ENCODE results near the gene PIP5K1B. TPM values are rescaled to one million over a fixed set of nuclear protein-coding genes. Genes with fewer than 3 reads are reported as not detected.

PIP5K1B gene
- total RNA-seq, 1 experiment from 2014 or later, result 0.36 TPM

DNA sequence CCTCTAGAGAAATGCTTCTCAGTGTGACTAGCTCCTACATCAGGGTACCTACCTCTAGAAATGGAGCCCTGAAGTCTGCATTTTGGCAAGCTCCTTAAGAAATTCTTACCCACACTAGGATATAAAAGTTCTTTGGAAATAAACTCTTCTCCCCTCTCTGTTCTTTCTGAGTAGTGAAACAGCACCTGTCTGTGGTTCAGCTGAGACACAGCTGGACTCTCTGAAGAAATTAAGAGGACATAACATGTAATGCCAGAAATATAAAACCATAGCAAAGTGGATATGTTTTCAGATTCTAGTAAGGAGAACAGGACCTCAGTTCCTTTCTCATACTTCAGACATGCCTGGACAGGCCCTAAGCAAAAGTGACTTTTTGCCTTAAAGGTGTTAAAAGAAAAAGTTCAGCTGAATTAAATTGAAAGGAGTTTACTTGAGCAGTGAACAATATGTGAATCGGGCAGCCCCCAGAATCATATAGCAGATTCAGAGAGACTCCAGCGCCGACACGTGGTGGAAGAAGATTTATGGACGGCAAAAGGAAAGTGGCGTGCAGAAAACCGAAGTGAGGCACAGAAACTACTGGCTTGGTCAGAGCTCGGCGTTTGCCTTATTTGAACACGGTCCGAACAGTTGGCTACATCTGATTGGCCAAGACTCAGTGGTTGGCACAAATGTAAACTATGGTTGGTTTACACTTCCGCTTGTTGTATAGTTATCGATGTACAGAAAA lies 244.4 kb downstream of the PIP5K1B start:
- peak; percentile 51 to 80 for DNase-seq
- H3K4me1 ChIP-seq, result peaks cover 15% of the 10 kb centered on the region
- peak overlapping the region; percentile 11; the same call in 1 of the 2 replicates for H3K4me3 ChIP-seq

GRCh38 chr9:68950188-68950587 lies 245.1 kb downstream of the PIP5K1B start:
- Histone ChIP-seq H3K27me3 (peaks cover 4% of the 10 kb centered on the region; the same call in 1 of the 2 replicates), H3K36me3 (no peaks in the 10 kb centered on the region), H3K27ac (no peak overlapping the region), H3K4me3 (no peak overlapping the region), H3K4me1 (peaks cover 18% of the 10 kb centered on the region), H3K9me3 (replicated peaks) (no peaks in the 10 kb centered on the region)
- no peak for DNase-seq

More for the DNA sequence above, 244.4 kb downstream of the PIP5K1B start:
- no peak overlapping the region for H3K27ac ChIP-seq
- no peaks in the 10 kb centered on the region for H3K9me3 ChIP-seq (replicated peaks)
- H3K27me3 ChIP-seq, result peaks cover 4% of the 10 kb centered on the region; the same call in 1 of the 2 replicates
- H3K36me3 ChIP-seq, result no peaks in the 10 kb centered on the region

DNA sequence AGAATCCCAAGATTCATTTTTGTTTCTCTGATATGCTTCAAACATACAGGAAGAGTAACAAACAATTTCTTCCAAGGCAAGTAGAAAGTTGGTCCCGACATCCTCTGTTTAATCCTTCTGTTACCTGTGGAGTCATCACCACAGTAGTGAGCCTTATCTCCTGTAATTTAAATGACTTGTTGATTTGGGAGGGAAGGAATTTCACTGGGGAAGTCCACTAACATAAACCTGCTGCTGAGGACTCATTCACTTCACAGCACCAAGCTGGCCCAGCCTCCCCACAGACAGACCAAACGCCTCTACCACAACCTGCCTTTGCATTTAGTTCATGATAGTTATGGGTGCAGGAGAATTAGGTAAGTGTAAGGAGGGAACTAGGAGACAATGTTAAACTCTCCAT lies 245.6 kb downstream of the PIP5K1B start:
- DNase-seq, result no peak
- H3K4me3 ChIP-seq, result no peak overlapping the region
- peaks cover 23% of the 10 kb centered on the region for H3K4me1 ChIP-seq
- no peaks in the 10 kb centered on the region for H3K9me3 ChIP-seq (replicated peaks)
- no peaks in the 10 kb centered on the region for H3K36me3 ChIP-seq
- no peak overlapping the region for H3K27ac ChIP-seq
- H3K27me3 ChIP-seq, result peaks cover 4% of the 10 kb centered on the region; the same call in 1 of the 2 replicates

GRCh38 chr9:68951879-68952659 lies 247.0 kb downstream of the PIP5K1B start:
- DNase-seq, result no peak
- Histone ChIP-seq H3K27ac (no peak overlapping the region), H3K4me1 (peaks cover 25% of the 10 kb centered on the region), H3K27me3 (peaks cover 4% of the 10 kb centered on the region; the same call in 1 of the 2 replicates), H3K4me3 (no peak overlapping the region), H3K36me3 (no peaks in the 10 kb centered on the region), H3K9me3 (replicated peaks) (no peaks in the 10 kb centered on the region)

DNA sequence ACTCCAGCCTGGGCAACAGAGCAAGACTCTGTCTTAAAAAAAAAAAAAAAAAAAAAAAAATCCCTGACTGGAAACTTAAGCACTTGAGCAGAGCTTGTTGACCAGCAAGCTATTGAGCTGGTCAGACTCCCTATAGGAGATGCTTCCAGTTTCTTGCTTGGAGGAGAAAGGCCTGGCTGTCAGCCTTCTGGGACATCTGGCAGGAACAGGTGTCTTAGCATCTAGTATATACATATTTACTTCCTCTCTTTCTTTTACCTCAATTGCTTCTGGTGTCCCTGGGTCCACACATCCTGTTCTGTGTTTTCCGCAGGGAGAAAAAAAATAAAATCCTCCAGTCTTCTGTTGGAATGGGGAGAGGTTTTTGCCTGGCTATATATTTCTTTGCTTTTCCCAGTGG lies 248.7 kb downstream of the PIP5K1B start:
- H3K4me3 ChIP-seq, result no peak overlapping the region
- H3K27ac ChIP-seq, result no peak overlapping the region
- DNase-seq, result peak in 1 of 2 experiments; percentile 30
- no peaks in the 10 kb centered on the region for H3K36me3 ChIP-seq
- peaks cover 4% of the 10 kb centered on the region; the same call in 1 of the 2 replicates for H3K27me3 ChIP-seq
- no peaks in the 10 kb centered on the region for H3K9me3 ChIP-seq (replicated peaks)
- peaks cover 24% of the 10 kb centered on the region for H3K4me1 ChIP-seq

GRCh38 chr9:68955330-68955729 lies 250.3 kb downstream of the PIP5K1B start:
- Histone ChIP-seq H3K36me3 (no peaks in the 10 kb centered on the region), H3K4me3 (no peak overlapping the region), H3K9me3 (replicated peaks) (no peaks in the 10 kb centered on the region), H3K27ac (no peak overlapping the region), H3K4me1 (peaks cover 10% of the 10 kb centered on the region), H3K27me3 (peaks cover 1% of the 10 kb centered on the region; the same call in 1 of the 2 replicates)
- DNase-seq, result peak in 1 of 2 experiments; percentile 72

GRCh38 chr9:68957479-68957878 lies 252.4 kb downstream of the PIP5K1B start:
- H3K27me3 ChIP-seq, result no peaks in the 10 kb centered on the region
- H3K4me3 ChIP-seq, result no peak overlapping the region
- H3K9me3 ChIP-seq (replicated peaks), result no peaks in the 10 kb centered on the region
- no peak for DNase-seq
- no peak overlapping the region for H3K27ac ChIP-seq
- H3K36me3 ChIP-seq, result no peaks in the 10 kb centered on the region
- H3K4me1 ChIP-seq, result peaks cover 10% of the 10 kb centered on the region

DNA sequence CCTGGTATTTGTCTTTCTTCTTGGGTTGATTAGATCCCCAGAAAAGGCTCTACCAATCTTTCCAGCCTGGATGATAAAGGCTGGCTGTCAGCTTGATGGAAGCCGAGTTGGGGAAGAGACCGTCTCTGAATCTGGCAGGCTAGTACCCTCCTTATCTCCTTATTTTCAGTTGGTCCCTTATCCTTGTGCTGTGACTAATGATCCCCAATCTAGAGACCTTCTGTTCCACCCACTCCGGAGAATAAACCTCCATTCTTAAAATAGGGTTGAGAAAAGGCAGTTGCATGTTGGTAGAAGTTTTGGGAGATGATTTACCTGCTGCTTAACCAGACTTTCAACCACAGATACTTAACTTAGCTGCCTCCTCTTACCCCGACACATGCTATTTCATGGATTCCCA lies 256.5 kb downstream of the PIP5K1B start:
- Histone ChIP-seq H3K36me3 (no peaks in the 10 kb centered on the region), H3K9me3 (replicated peaks) (no peaks in the 10 kb centered on the region), H3K4me3 (no peak overlapping the region), H3K27ac (no peak overlapping the region), H3K4me1 (no peaks in the 10 kb centered on the region), H3K27me3 (no peaks in the 10 kb centered on the region)
- DNase-seq, result no peak

DNA sequence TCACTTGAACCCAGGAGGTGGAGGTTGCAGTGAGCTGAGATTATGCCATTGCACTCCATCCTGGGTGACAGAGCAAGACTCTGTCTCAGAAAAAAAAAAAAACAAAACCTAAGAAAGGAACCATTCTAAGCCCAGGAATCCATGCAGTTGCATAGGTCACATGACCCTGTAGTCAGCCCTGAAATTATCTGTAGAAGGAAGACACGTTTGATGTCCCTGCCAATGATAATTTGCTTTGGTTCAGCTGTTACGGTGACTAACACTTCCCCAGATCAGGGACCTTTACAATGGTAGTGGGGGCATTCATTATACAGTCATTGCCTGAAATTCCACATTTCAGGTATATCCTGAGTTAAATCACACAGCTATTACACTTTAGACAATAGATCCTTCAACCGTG lies 258.4 kb downstream of the PIP5K1B start:
- no peak overlapping the region for H3K4me3 ChIP-seq
- no peaks in the 10 kb centered on the region for H3K27me3 ChIP-seq
- no peak for DNase-seq
- no peaks in the 10 kb centered on the region for H3K9me3 ChIP-seq (replicated peaks)
- no peaks in the 10 kb centered on the region for H3K4me1 ChIP-seq
- H3K27ac ChIP-seq, result no peak overlapping the region
- H3K36me3 ChIP-seq, result no peaks in the 10 kb centered on the region

DNA sequence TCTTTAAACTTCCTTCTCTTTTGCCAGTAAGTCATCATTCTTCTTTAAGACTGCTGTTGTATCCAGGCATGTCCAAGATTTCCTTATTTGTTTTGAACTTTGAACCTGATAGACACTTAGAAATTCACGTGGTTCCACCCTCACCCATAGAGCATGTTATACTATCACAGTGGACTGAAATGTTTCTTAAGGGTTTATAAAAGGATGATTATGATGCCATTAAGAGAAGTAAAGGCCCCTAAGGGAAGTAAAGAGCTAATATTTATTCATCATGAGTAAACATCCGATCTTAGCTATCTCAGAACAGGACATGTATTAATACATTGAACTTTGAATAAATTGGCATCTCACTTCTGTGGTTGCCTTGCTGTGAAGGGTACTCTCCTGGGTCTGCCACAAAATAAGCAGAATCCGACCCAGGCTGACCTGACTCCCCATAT lies 259.1 kb downstream of the PIP5K1B start:
- Histone ChIP-seq H3K9me3 (replicated peaks) (no peaks in the 10 kb centered on the region), H3K36me3 (no peaks in the 10 kb centered on the region), H3K27me3 (no peaks in the 10 kb centered on the region), H3K27ac (no peak overlapping the region), H3K4me3 (no peak overlapping the region), H3K4me1 (no peaks in the 10 kb centered on the region)
- no peak for DNase-seq

DNA sequence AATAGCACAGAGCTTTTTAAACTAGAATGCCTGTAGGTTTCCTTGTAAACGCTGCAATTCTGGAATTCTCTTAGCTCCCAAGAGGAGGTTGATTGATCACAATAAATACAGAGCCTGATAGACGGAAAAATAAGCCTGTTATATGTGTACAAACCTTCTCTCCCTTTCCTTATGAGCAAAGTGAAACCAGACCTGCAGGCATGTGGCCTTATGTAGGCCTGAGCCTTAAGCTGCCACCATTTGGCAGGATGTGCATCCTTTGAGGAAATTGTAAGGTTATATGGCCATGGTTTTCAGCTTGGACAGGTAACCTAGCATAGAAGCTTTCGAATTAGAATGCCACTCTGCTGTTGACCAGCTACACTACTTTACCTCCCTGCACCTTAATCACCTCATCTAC lies 259.7 kb downstream of the PIP5K1B start:
- no peaks in the 10 kb centered on the region for H3K36me3 ChIP-seq
- H3K4me1 ChIP-seq, result no peaks in the 10 kb centered on the region
- DNase-seq, result no peak
- no peak overlapping the region for H3K4me3 ChIP-seq
- no peaks in the 10 kb centered on the region for H3K27me3 ChIP-seq
- H3K27ac ChIP-seq, result no peak overlapping the region
- H3K9me3 ChIP-seq (replicated peaks), result no peaks in the 10 kb centered on the region

DNA sequence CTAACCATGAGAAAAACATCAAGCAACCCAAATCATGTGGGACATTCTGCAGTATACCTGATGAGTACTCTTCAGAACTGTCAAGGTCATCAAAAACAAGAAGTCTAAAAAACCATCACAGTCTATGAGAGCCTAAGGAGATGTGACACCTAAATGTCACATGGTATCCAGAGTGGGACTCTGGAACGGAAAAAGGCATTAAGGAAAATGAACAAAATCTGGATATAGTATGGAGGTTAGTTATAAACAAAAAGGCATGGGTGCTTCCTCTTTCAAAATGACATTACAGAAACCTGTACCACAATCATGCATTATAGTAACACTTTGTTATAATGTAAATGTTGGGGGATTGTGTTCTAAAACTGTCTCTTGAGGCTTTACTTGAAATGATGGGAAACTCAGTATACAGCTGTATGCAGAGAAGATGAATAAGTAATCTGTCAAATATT lies 261.5 kb downstream of the PIP5K1B start:
- Histone ChIP-seq H3K9me3 (replicated peaks) (no peaks in the 10 kb centered on the region), H3K27ac (no peak overlapping the region), H3K4me1 (no peaks in the 10 kb centered on the region), H3K4me3 (no peak overlapping the region), H3K27me3 (no peaks in the 10 kb centered on the region), H3K36me3 (no peaks in the 10 kb centered on the region)
- no peak for DNase-seq

GRCh38 chr9:68967800-68968199 lies 262.8 kb downstream of the PIP5K1B start:
- Histone ChIP-seq H3K27me3 (no peaks in the 10 kb centered on the region), H3K4me1 (no peaks in the 10 kb centered on the region), H3K4me3 (no peak overlapping the region), H3K9me3 (replicated peaks) (no peaks in the 10 kb centered on the region), H3K27ac (no peak overlapping the region), H3K36me3 (no peaks in the 10 kb centered on the region)
- no peak for DNase-seq

- Histone ChIP-seq H3K36me3 (no peaks in the 10 kb centered on the region), H3K4me3 (no peak overlapping the region), H3K27me3 (no peaks in the 10 kb centered on the region), H3K27ac (no peak overlapping the region), H3K4me1 (no peaks in the 10 kb centered on the region), H3K9me3 (replicated peaks) (no peaks in the 10 kb centered on the region)
- no peak for DNase-seq
Measured at GRCh38 chr9:68969538-68969937, 264.5 kb downstream of the PIP5K1B start.

- no peaks in the 10 kb centered on the region for H3K36me3 ChIP-seq
- H3K4me3 ChIP-seq, result no peak overlapping the region
- H3K27me3 ChIP-seq, result no peaks in the 10 kb centered on the region
- H3K9me3 ChIP-seq (replicated peaks), result no peaks in the 10 kb centered on the region
- no peak for DNase-seq
- no peak overlapping the region for H3K27ac ChIP-seq
- H3K4me1 ChIP-seq, result no peaks in the 10 kb centered on the region
Measured at GRCh38 chr9:68970151-68970550, 265.1 kb downstream of the PIP5K1B start.
